K562 (cell line): Measurements from ENCODE around the gene CAMK2A. TPM values are rescaled to one million over a fixed set of nuclear protein-coding genes. Genes with fewer than 3 reads are reported as not detected.

ENCODE experiments used
- ATAC-seq: fragments of 200-7000 bp; cut with Tn5 transposase; 3 replicates; pipeline ENCODE4 v1.9.1; 2020; ENCODE audit warnings: moderate library complexity
- BruUV-seq: library from RNA; stranded (reverse); fragments of 400-500 nt; replicated peaks from 2 replicates; lab custom pipeline; 2021; lab: Mats Ljungman, UMichigan
- CTCF ChIA-PET: fragments of 300-600 bp; formaldehyde crosslinking; extraction: SDS; loops from one replicate; lab custom pipeline; 2021; ENCODE audit warnings: low intra/inter-chr PET ratio; lab: Yijun Ruan, JAX
- POLR2A ChIA-PET: fragments of 300-600, 350-650 bp; sonication (Branson Sonifier 250); formaldehyde crosslinking; extraction: SDS; loops from one replicate; lab custom pipeline; 2021; ENCODE audit warnings: antibody characterized with exemption, inconsistent platforms; lab: Yijun Ruan, JAX
- DNase-seq, 4 experiments: peaks; one replicate each; pipeline versions ENCODE4 v3.0.0 to v3.0.0-alpha.2; 2011 to 2018; ENCODE audit warnings: low spot score in 3 of 4, mixed read lengths in 3 of 4; ENCODE audit errors: extremely low read depth in 1 of 4
- FAIRE-seq: peaks from 2 replicates; lab custom pipeline; 2011; peaks lifted over from hg19 to GRCh38; lab: Jason Lieb, UNC
- H2AFZ ChIP-seq: 2 replicates; pipeline ENCODE4 v1.6.0; 2011; ENCODE audit warnings: low read depth, low read length, control low read depth, inconsistent platforms
- H3K27ac ChIP-seq: fragments of 200-600 bp; 3 replicates; pipeline ENCODE4 v1.8.0; 2011; ENCODE audit warnings: low read depth, mild to moderate bottlenecking, control low read depth, inconsistent platforms, low read length, moderate library complexity, mixed read lengths; ENCODE audit errors: extremely low read depth
- H3K27me3 ChIP-seq, 2 experiments: fragments of 300-600 bp in 1 of 2; 2 replicates in 1 of 2; 3 replicates in 1 of 2; pipeline versions ENCODE4 v1.6.0 to v1.8.0; 2011; ENCODE audit warnings: inconsistent platforms in 2 of 2, low read length in 2 of 2, mild to moderate bottlenecking in 1 of 2, mixed read lengths in 1 of 2, moderate library complexity in 1 of 2; ENCODE audit not compliant: control insufficient read depth in 2 of 2, insufficient read depth in 2 of 2
- H3K36me3 ChIP-seq: fragments of 300-600 bp; 3 replicates; pipeline ENCODE4 v1.8.0; 2011; ENCODE audit warnings: mild to moderate bottlenecking, low read length, inconsistent platforms; ENCODE audit not compliant: control insufficient read depth, insufficient read depth
- H3K4me1 ChIP-seq, 2 experiments: fragments of 200-600 bp in 1 of 2; replicated peaks in 1 of 2; 2 replicates in 1 of 2; 3 replicates in 1 of 2; pipeline versions ENCODE4 v1.5.1 to v1.8.0; 2011; ENCODE audit warnings: inconsistent platforms in 2 of 2, low read length in 2 of 2, mild to moderate bottlenecking in 1 of 2, mixed read lengths in 1 of 2, moderate library complexity in 1 of 2; ENCODE audit not compliant: control insufficient read depth in 2 of 2, insufficient read depth in 2 of 2
- H3K4me2 ChIP-seq: 2 replicates; pipeline ENCODE4 v1.6.1; 2011; ENCODE audit warnings: low read length, control low read depth, inconsistent platforms, mixed read lengths; ENCODE audit not compliant: insufficient read depth
- H3K4me3 ChIP-seq: fragments of 200-600 bp; sonication (generic), shearing (Covaris generic); 2 replicates; pipeline ENCODE4 v1.5.1; 2016; ENCODE audit warnings: control low read depth, inconsistent platforms
- H3K79me2 ChIP-seq: fragments of 200-600 bp; 3 replicates; pipeline ENCODE4 v1.8.0; 2011; ENCODE audit warnings: low read length, inconsistent platforms; ENCODE audit not compliant: control insufficient read depth, insufficient read depth
- H3K9ac ChIP-seq, 2 experiments: 2 replicates each; pipeline versions ENCODE4 v1.6.0 to v1.6.1; 2011; ENCODE audit warnings: low read depth in 2 of 2, low read length in 2 of 2, control low read depth in 1 of 2, inconsistent platforms in 1 of 2, mild to moderate bottlenecking in 1 of 2, mixed read lengths in 1 of 2; ENCODE audit not compliant: insufficient read depth in 1 of 2
- H3K9me1 ChIP-seq: one replicate; pipeline ENCODE4 v1.6.0; 2011; ENCODE audit warnings: inconsistent platforms, mild to moderate bottlenecking, low read length, moderate library complexity; ENCODE audit not compliant: control insufficient read depth, insufficient read depth
- H3K9me3 ChIP-seq: replicated peaks from 2 replicates; pipeline ENCODE4 v1.5.1; 2011; ENCODE audit warnings: low read depth, low read length, inconsistent platforms; ENCODE audit not compliant: control insufficient read depth, insufficient read depth
- H4K20me1 ChIP-seq: replicated peaks from 2 replicates; pipeline ENCODE4 v1.6.1; 2011; ENCODE audit warnings: low read length, inconsistent platforms, mixed read lengths; ENCODE audit not compliant: control insufficient read depth, insufficient read depth
- ATF2 ChIP-seq: sonication (generic); formaldehyde crosslinking; IDR thresholded peaks from 2 replicates; pipeline ENCODE4 v1.8.1; 2022; ENCODE audit warnings: missing genetic modification reagents
- CREBBP ChIP-seq: IDR thresholded peaks from one replicate; pipeline ENCODE4 v1.6.1; 2012; ENCODE audit warnings: low read depth, mild to moderate bottlenecking, control low read depth, inconsistent platforms, low read length
- CREM ChIP-seq: IDR thresholded peaks from 2 replicates; pipeline ENCODE4 v1.6.1; 2014; ENCODE audit warnings: antibody characterized with exemption, low read depth
- E2F4 ChIP-seq: sonication (generic); formaldehyde crosslinking; IDR thresholded peaks from 2 replicates; pipeline ENCODE4 v1.8.0; 2022; ENCODE audit warnings: mild to moderate bottlenecking, low read depth, missing genetic modification reagents
- GTF2E2 ChIP-seq: fragments of 200-800 bp; sonication (Bioruptor generic); IDR thresholded peaks from 2 replicates; pipeline ENCODE4 v1.6.1; 2016; ENCODE audit warnings: missing genetic modification characterization, missing compliant biosample characterization
- HMGXB4 ChIP-seq: sonication (generic); formaldehyde crosslinking; IDR thresholded peaks from 2 replicates; pipeline ENCODE4 v1.8.1; 2023; ENCODE audit warnings: mild to moderate bottlenecking, missing genetic modification reagents
- HNRNPH1 ChIP-seq: fragments of 200-400 bp; formaldehyde crosslinking; optimal IDR thresholded peaks from 2 replicates; pipeline ENCODE3; 2017; ENCODE audit warnings: low read depth, mild to moderate bottlenecking, low read length, moderate library complexity
- LARP7 ChIP-seq: fragments of 450-650 bp; IDR thresholded peaks from 2 replicates; pipeline ENCODE4 v1.6.1; 2016
- LCOR ChIP-seq: sonication (generic); formaldehyde crosslinking; IDR thresholded peaks from 2 replicates; pipeline ENCODE4 v1.8.0; 2022; ENCODE audit warnings: mild to moderate bottlenecking, missing genetic modification reagents
- SMARCA5 ChIP-seq: fragments of 450-650 bp; IDR thresholded peaks from 2 replicates; pipeline ENCODE4 v1.6.1; 2016
- TOE1 ChIP-seq, 2 experiments: fragments of 450-650 bp in 1 of 2; sonication (generic) in 1 of 2; formaldehyde crosslinking in 1 of 2; IDR thresholded peaks; 2 replicates each; pipeline versions ENCODE4 v1.7.1 to v1.8.0; 2016 to 2022; ENCODE audit warnings: borderline replicate concordance in 2 of 2, mild to moderate bottlenecking in 2 of 2, antibody characterized with exemption in 1 of 2, inconsistent platforms in 1 of 2, low read depth in 1 of 2, missing genetic modification reagents in 1 of 2, moderate library complexity in 1 of 2
- ZNF511 ChIP-seq: sonication (generic); formaldehyde crosslinking; IDR thresholded peaks from 2 replicates; pipeline ENCODE4 v1.8.0; 2022; ENCODE audit warnings: mild to moderate bottlenecking, missing genetic modification reagents
- WGBS: fragments of 100-300 bp; shearing (Covaris generic); methylation state at CpG from one replicate; pipeline ENCODE4 v1.1.6; 2016; ENCODE audit warnings: low coverage, mixed read lengths; ENCODE audit not compliant: insufficient coverage; ENCODE audit errors: missing lambda C conversion rate; 5-methylcytosine and 5-hydroxymethylcytosine counted together
- in situ Hi-C: fragments of 300-500 bp; cut with MboI; formaldehyde crosslinking; loops from 4 replicates; pipeline ENCODE4 v1.15.0; 2018; ENCODE audit warnings: inconsistent platforms, mixed read lengths
- intact Hi-C: fragments of 100-400 bp; cut with micrococcal nuclease; formaldehyde crosslinking; loops from 2 replicates; pipeline ENCODE4 v1.14.2; 2022
- polyA plus RNA-seq, 8 experiments: library from polyadenylated mRNA; depleted of rRNA in 4 of 8; stranded (reverse) in 5 of 8; unstranded in 3 of 8; fragments of >200 nt; fragmentation: Nextera tagmentation in 2 of 8; fragmentation: Illumina TruSeq in 1 of 8; extraction: Ambion mirVana in 2 of 8; extraction: Trizol in 1 of 8; gene quantifications; 2 replicates each; pipeline versions ENCODE4 v1.2.1 to v1.2.3, GENCODE V29; 2011 to 2014; ENCODE audit warnings: inconsistent platforms in 1 of 8, missing spikeins in 1 of 8
- total RNA-seq, 7 experiments: library from RNA; depleted of rRNA in 6 of 7; stranded (reverse); fragments of >200 nt in 6 of 7; fragmentation: Illumina TruSeq in 2 of 7; extraction: Trizol in 2 of 7; gene quantifications; 2 replicates each; pipeline versions ENCODE4 v1.2.1 to v1.2.3, GENCODE V29; 2011 to 2021; ENCODE audit warnings: low replicate concordance in 1 of 7

CAMK2A gene
- total and polyA plus RNA-seq, 9 of the 15 experiments (the other 6 are each of a cell fraction or from before 2014, with no cell fraction given), result 0.01 to 0.18 (median 0.04) TPM; not detected in 6

- no peak for TF ChIP-seq CREM
These were observed 110.5 kb downstream of the CAMK2A start (continued) for GRCh38 chr5:150179019-150179620.

- intact Hi-C loops (no loop called here), in situ Hi-C loops (no loop called here)
- ChIA-PET POLR2A (no interaction called here), CTCF (interaction anchor here (0.7 kb wide), 2 partner anchors 39 to 212 kb away, joined by 3 to 5 read pairs; no protein-coding TSS in a partner anchor)
- H3K27me3 ChIP-seq, result peaks cover 11 to 49% of the 10 kb centered on the region in 2 experiments
- 3% methylated on average over 4 of the region's 4 CpGs for WGBS
- no peak for ATAC-seq
- TF ChIP-seq HMGXB4 (CRISPR knock-in tag), result no peak
- no peak for TF ChIP-seq GTF2E2 (tag)
- no peak for TF ChIP-seq LCOR (CRISPR knock-in tag)
- no peak for TF ChIP-seq ZNF511 (CRISPR knock-in tag)
- no peak for TF ChIP-seq E2F4 (CRISPR knock-in tag)
- no peak for TF ChIP-seq CREBBP
- TF ChIP-seq TOE1 (IDR thresholded peaks at IDR 0.05; ENCODE audit: borderline replicate concordance), result no peak
- no peak for TF ChIP-seq TOE1 (CRISPR knock-in tag; IDR thresholded peaks at IDR 0.05; ENCODE audit: borderline replicate concordance, low read depth)
- no peak for TF ChIP-seq HNRNPH1
- TF ChIP-seq ATF2 (CRISPR knock-in tag), result no peak
- TF ChIP-seq LARP7, result no peak
- no peak for TF ChIP-seq SMARCA5
- no peak for DNase-seq
- no peak overlapping the region for H2AFZ ChIP-seq
- H3K9me1 ChIP-seq, result no peaks in the 10 kb centered on the region
- no peak overlapping the region for H3K4me3 ChIP-seq
- H3K4me2 ChIP-seq, result no peak overlapping the region
- no peaks in the 10 kb centered on the region for H3K36me3 ChIP-seq
- H3K4me1 ChIP-seq, result peaks cover under 1 to 2% of the 10 kb centered on the region in 2 experiments; a peak in 3 of 5 replicates
- no peaks in the 10 kb centered on the region for H3K79me2 ChIP-seq
- no peak overlapping the region for H3K9ac ChIP-seq
- FAIRE-seq, result no peak
- no peaks in the 10 kb centered on the region for H3K9me3 ChIP-seq
- no peak overlapping the region for H3K27ac ChIP-seq
- BruUV-seq, result no TSS peak
- peaks cover 3% of the 10 kb centered on the region; the same call in 1 of the 2 replicates for H4K20me1 ChIP-seq
These were observed 111.3 kb downstream of the CAMK2A start for GRCh38 chr5:150178262-150178661.
